TTC549 (cell line): ENCODE results near the gene CYP2D6.
"Not testable (repeated sequence)": the region's sequence is repeated elsewhere in the genome, so short reads cannot be mapped to it uniquely, and the experiment has no call there.

Source experiments
- FAIRE-seq: peaks from 2 replicates; lab custom pipeline; 2012; peaks lifted over from hg19 to GRCh38; lab: Jason Lieb, UNC

CYP2D6 gene

GRCh38 chr22:42156598-42156997, 26.0 kb upstream of the CYP2D6 start:
- no peak for FAIRE-seq

- FAIRE-seq = no peak
These were observed 25.5 kb upstream of the CYP2D6 start for GRCh38 chr22:42156121-42156520.

GRCh38 chr22:42155053-42155543, 24.5 kb upstream of the CYP2D6 start:
- FAIRE-seq = no peak

- FAIRE-seq = no peak
These were observed 23.9 kb upstream of the CYP2D6 start for GRCh38 chr22:42154293-42155052.

- FAIRE-seq = no peak
These were observed 22.2 kb upstream of the CYP2D6 start for GRCh38 chr22:42152661-42153270.

GRCh38 chr22:42151924-42152635, 21.5 kb upstream of the CYP2D6 start:
- FAIRE-seq = no peak

GRCh38 chr22:42150727-42151590, 20.3 kb upstream of the CYP2D6 start:
- no peak for FAIRE-seq

GRCh38 chr22:42149798-42150197, 19.2 kb upstream of the CYP2D6 start:
- FAIRE-seq = not testable (repeated sequence)

GRCh38 chr22:42145175-42145574, 14.6 kb upstream of the CYP2D6 start:
- no peak for FAIRE-seq

GRCh38 chr22:42143859-42144822, 13.5 kb upstream of the CYP2D6 start:
- not testable (repeated sequence) for FAIRE-seq

- no peak for FAIRE-seq
These were observed 12.3 kb upstream of the CYP2D6 start for GRCh38 chr22:42142771-42143461.

GRCh38 chr22:42141307-42142057, 10.9 kb upstream of the CYP2D6 start:
- not testable (repeated sequence) for FAIRE-seq

- not testable (repeated sequence) for FAIRE-seq
These were observed 9.5 kb upstream of the CYP2D6 start for GRCh38 chr22:42140153-42140552.

- not testable (repeated sequence) for FAIRE-seq
These were observed 8.9 kb upstream of the CYP2D6 start for GRCh38 chr22:42139508-42139907.

GRCh38 chr22:42138972-42139371, 8.4 kb upstream of the CYP2D6 start:
- FAIRE-seq = no peak

- FAIRE-seq = no peak
These were observed 7.6 kb upstream of the CYP2D6 start for GRCh38 chr22:42138122-42138770.

- not testable (repeated sequence) for FAIRE-seq
These were observed 5.1 kb upstream of the CYP2D6 start for GRCh38 chr22:42135688-42136087.

- FAIRE-seq = no peak
These were observed 3.8 kb upstream of the CYP2D6 start for GRCh38 chr22:42134100-42135020.
